GM23338 (cell line): Measurements from ENCODE around the gene CRISP1.

ENCODE experiments used
- CTCF ChIP-seq, 2 experiments: fragments of 200-600 bp in 1 of 2; sonication (generic) in 1 of 2; conservative IDR thresholded peaks; 2 replicates each; pipeline versions ENCODE4 v1.5.1 to v1.6.1; 2016 to 2017; ENCODE audit warnings: antibody characterized with exemption in 2 of 2, low read depth in 2 of 2, mild to moderate bottlenecking in 2 of 2, moderate library complexity in 1 of 2
- EZH2 ChIP-seq: fragments of 200-600 bp; sonication (generic); IDR thresholded peaks from one replicate; pipeline ENCODE4 v1.8.0; 2017; ENCODE audit warnings: antibody characterized with exemption, mild to moderate bottlenecking, low read depth; ENCODE audit not compliant: unreplicated experiment
- EZH2phosphoT487 ChIP-seq: fragments of 200-600 bp; sonication (generic); IDR thresholded peaks from one replicate; pipeline ENCODE4 v1.8.1; 2018; ENCODE audit warnings: antibody characterized with exemption; ENCODE audit not compliant: unreplicated experiment
- JUNB ChIP-seq: IDR thresholded peaks from one replicate; pipeline ENCODE4 v1.6.1; 2016; ENCODE audit warnings: antibody characterized with exemption; ENCODE audit not compliant: unreplicated experiment
- POLR2AphosphoS5 ChIP-seq: IDR thresholded peaks from 2 replicates; pipeline ENCODE4 v1.6.1; 2016; ENCODE audit warnings: antibody characterized with exemption, low read depth
- REST ChIP-seq: IDR thresholded peaks from one replicate; pipeline ENCODE4 v1.6.1; 2018; ENCODE audit warnings: antibody characterized with exemption; ENCODE audit not compliant: unreplicated experiment
- STAT1 ChIP-seq: IDR thresholded peaks from one replicate; pipeline ENCODE4 v1.6.1; 2016; ENCODE audit warnings: antibody characterized with exemption; ENCODE audit not compliant: unreplicated experiment

DNA sequence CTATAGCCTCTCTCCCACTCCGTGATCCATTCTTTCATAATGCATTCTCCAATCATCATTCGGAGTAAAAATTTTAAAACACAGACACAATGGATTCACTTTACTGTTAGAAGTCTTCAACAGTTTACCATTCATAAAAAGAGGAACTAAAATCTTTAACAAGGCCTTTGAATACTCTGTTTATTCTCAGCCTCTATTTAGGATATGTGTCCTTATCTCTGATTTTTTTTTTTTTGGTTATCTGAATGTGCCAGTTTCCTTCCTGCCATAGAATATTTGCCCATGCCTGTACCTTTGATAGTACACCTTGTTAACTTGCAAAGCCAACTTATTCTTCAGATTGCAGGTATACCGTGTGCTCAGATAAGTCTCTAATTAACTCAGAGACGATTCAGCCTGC is 11.1 kb downstream of the CRISP1 start:
- no peak for TF ChIP-seq CTCF (conservative IDR thresholded peaks at IDR 0.05; ENCODE audit: low read depth in 2 of 2)
- TF ChIP-seq EZH2: no peak
- no peak for TF ChIP-seq REST
- no peak for TF ChIP-seq EZH2phosphoT487
- TF ChIP-seq JUNB: no peak
- TF ChIP-seq POLR2AphosphoS5: no peak
- no peak for TF ChIP-seq STAT1
